Stimulated activated CD8-positive, alpha-beta memory T cell treated with anti-CD3 and anti-CD28 coated beads, Interleukin-7, amount 100 ng/mL, for 1 hour (primary cell): ENCODE data around the gene AIDA.
A peak's percentile ranks its signal among the peaks of the same experiment; 100 is the strongest.

Experiments
- DNase-seq, 2 donors: peaks; one replicate each; pipeline ENCODE4 v3.0.0-alpha.2; 2020; ENCODE audit warnings: low read depth in 2 of 2

AIDA gene

GRCh38 chr1:222652676-222653075 is 59.6 kb downstream of the AIDA start:
- DNase-seq = no peak

GRCh38 chr1:222644636-222644980 is 67.7 kb downstream of the AIDA start:
- DNase-seq = no peak

GRCh38 chr1:222643938-222644635 is 68.2 kb downstream of the AIDA start:
- peak; percentile 91 to 94 for DNase-seq

GRCh38 chr1:222643606-222643937 is 68.7 kb downstream of the AIDA start:
- DNase-seq = no peak

- no peak for DNase-seq
These were observed 69.8 kb downstream of the AIDA start for GRCh38 chr1:222642468-222642867.

- DNase-seq = no peak
These were observed 70.9 kb downstream of the AIDA start for GRCh38 chr1:222641269-222641948.

GRCh38 chr1:222634180-222635013 is 77.9 kb downstream of the AIDA start:
- peak in 1 of 2 donors; percentile 27 for DNase-seq

- no peak for DNase-seq
These were observed 79.5 kb downstream of the AIDA start for GRCh38 chr1:222632749-222633148.

- no peak for DNase-seq
These were observed 80.6 kb downstream of the AIDA start for GRCh38 chr1:222631611-222632208.

GRCh38 chr1:222629921-222630535 is 82.3 kb downstream of the AIDA start:
- DNase-seq = no peak

- no peak for DNase-seq
These were observed 85.1 kb downstream of the AIDA start for GRCh38 chr1:222627232-222627631.

GRCh38 chr1:222624214-222624613 is 88.1 kb downstream of the AIDA start:
- no peak for DNase-seq

GRCh38 chr1:222623458-222623857 is 88.8 kb downstream of the AIDA start:
- no peak for DNase-seq

GRCh38 chr1:222622765-222623164 is 89.5 kb downstream of the AIDA start:
- DNase-seq = no peak

- no peak for DNase-seq
These were observed 91.7 kb downstream of the AIDA start for GRCh38 chr1:222620566-222620965.

- DNase-seq = no peak
These were observed 93.3 kb downstream of the AIDA start for GRCh38 chr1:222618880-222619596.
